Panc1 (cell line): ENCODE data around the gene CIAO2B.

Experiments used
- CTCF ChIP-seq: fragments of 450-650 bp; IDR thresholded peaks from 2 replicates; pipeline ENCODE4 v1.5.1; 2017; ENCODE audit warnings: mild to moderate bottlenecking
- POLR2AphosphoS5 ChIP-seq: IDR thresholded peaks from 2 replicates; pipeline ENCODE4 v1.6.1; 2012; ENCODE audit warnings: mild to moderate bottlenecking, low read depth, low read length, moderate library complexity
- REST ChIP-seq, 2 experiments: IDR thresholded peaks; 2 replicates each; pipeline ENCODE4 v1.6.1; 2011 to 2012; ENCODE audit warnings: low read depth in 2 of 2, control low read depth in 1 of 2, low read length in 1 of 2, mild to moderate bottlenecking in 1 of 2, moderate library complexity in 1 of 2; ENCODE audit not compliant: insufficient read depth in 1 of 2

- TF ChIP-seq CTCF (no peak), POLR2AphosphoS5 (no peak), REST (IDR thresholded peaks at IDR 0.05; ENCODE audit: insufficient read depth in 1 of 2, low read depth in 2 of 2, low read length in 1 of 2) (no peak)
Measured at GRCh38 chr16:66906916-66907836, 27.0 kb downstream of the CIAO2B start.
